A172 (cell line): ENCODE results near the gene PCNX3. TPM values are rescaled to one million over a fixed set of nuclear protein-coding genes. Genes with fewer than 3 reads are reported as not detected.
"Not testable (repeated sequence)": the region's sequence is repeated elsewhere in the genome, so short reads cannot be mapped to it uniquely, and the experiment has no call there.

Source experiments
- DNase-seq: peaks from one replicate; pipeline ENCODE4 v3.0.0-alpha.2; 2015; ENCODE audit warnings: low spot score
- total RNA-seq: library from RNA; depleted of rRNA; stranded (reverse); fragments of >200 nt; shearing (Covaris generic); gene quantifications from 2 replicates; pipeline ENCODE4 v1.2.3, GENCODE V29; 2014

Gene PCNX3
- total RNA-seq, 1 experiment from 2014 or later, result 20.1 TPM

DNA sequence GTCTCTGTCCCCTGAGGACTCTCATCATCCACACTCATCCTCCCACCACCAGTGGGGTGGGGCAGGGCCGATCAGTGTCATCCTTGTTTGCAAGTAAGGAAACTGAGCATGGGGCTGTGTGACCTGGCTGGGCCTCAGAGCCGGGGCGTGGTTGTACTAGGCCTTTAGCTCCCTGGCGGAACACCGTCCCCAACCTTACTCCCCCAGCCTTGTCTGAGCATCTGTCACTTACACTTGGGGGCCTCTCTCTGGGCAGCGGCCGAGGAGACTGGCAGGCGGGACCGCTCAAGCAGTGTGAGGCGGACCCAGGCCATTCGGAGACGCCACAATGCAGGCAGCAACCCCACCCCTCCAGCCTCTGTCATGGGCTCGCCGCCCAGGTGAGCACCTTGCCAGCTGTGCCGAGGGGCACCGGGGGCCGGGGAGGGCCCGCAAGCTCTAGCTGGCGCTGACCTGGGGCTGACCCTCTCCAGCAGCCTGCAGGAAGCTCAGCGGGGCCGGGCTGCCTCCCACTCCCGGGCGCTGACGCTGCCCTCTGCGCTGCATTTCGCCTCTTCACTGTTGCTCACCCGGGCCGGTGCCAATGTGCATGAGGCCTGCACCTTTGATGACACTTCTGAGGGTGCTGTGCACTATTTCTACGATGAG is 3.8 kb downstream of the PCNX3 start:
- DNase-seq, result no peak

DNA sequence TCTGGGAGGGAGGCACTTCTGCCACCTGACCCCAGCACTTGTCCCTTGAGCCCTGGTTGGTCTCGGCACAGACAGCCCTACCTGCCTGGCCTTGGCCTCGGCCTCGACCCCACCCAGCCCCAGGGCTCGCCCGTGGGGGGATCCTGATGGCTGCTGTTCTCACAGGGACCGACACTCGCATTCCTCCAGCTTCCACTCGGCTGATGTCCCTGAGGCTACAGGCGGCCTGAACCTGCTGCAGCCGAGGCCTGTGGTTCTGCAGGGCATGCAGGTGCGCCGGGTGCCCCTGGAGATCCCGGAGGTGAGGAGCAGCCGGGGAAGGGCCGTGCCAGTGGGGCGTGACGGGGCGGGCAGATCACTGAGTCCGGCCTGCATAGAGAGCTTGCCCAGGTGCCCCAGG is 5.1 kb downstream of the PCNX3 start:
- DNase-seq, result no peak

- no peak for DNase-seq
Observed at GRCh38 chr11:65621460-65621859, 5.9 kb downstream of the PCNX3 start.

- DNase-seq, result no peak
Observed at GRCh38 chr11:65622011-65622410, 6.4 kb downstream of the PCNX3 start.

DNA sequence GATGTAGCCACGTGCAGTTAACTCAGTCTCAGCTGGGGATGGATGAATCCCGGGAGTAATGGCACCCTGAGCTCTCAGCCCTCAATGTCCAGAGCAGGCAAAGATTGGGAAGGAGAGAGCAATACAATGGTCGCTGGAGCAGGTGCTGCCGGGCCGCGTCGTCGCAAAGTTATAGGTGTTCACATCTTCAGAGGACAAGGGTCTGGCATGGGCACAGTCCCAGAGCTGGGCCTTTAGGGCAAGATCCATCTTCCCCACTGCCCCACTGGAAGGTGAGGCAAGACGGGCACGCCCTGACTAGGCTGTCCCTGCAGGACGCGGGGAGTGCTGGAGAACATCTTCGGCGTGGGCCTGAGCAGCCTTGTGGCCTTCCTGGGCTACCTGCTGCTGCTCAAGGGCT is 7.6 kb downstream of the PCNX3 start:
- DNase-seq, result no peak

- DNase-seq, result no peak
Observed at GRCh38 chr11:65623852-65624616, 8.5 kb downstream of the PCNX3 start.

GRCh38 chr11:65624931-65625627 is 9.5 kb downstream of the PCNX3 start:
- DNase-seq, result no peak

DNA sequence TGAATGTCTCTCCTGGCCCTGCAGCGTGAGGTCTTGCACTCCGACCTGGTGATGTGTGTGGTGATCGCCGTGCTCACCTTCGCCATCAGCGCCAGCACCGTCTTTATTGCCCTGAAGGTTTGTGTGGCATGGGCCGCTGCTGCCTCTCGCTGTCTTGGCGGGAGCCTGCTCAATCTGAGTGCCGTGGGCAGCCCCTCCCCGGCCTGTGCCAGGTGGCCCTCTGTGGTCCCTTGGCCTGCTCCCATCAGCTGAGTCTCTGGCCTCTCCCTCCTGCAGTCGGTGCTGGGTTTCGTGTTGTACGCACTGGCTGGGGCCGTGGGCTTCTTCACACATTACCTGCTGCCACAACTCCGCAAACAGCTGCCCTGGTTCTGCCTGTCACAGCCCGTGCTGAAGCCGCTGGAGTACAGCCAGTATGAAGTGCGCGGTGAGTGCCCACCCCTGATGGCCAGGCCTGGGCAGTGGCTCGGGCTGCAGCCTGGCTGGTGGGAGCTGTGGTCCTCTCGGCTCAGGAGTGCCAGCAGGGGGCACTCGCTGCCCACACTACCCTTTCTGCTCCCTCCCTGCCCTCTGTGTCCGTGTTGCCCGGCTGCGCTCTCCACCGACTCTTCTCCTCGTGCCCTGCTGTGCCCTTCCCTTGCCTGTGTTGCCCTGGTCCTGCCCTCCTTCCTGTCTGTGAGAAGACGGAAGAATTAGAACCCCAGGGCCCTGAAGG is 10.2 kb downstream of the PCNX3 start:
- DNase-seq, result no peak

DNA sequence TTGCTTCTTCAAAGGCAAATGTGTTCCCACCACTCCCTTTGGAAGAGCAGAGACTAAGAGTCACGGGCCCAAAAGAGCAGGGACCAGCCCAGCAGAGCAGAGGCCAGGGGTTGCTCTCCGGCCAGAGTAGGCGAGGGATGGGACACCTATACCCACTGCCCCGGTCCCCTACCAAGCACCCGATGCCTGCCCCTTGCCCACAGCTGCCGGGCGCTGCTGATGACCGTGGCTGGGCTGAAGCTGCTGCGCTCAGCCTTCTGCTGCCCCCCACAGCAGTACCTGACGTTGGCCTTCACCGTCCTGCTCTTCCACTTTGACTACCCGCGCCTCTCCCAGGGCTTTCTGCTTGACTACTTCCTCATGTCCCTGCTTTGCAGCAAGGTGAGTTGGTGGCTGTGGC is 11.6 kb downstream of the PCNX3 start:
- no peak for DNase-seq

GRCh38 chr11:65629579-65629978 is 14.0 kb downstream of the PCNX3 start:
- no peak for DNase-seq

GRCh38 chr11:65630215-65630614 is 14.6 kb downstream of the PCNX3 start:
- DNase-seq, result no peak

DNA sequence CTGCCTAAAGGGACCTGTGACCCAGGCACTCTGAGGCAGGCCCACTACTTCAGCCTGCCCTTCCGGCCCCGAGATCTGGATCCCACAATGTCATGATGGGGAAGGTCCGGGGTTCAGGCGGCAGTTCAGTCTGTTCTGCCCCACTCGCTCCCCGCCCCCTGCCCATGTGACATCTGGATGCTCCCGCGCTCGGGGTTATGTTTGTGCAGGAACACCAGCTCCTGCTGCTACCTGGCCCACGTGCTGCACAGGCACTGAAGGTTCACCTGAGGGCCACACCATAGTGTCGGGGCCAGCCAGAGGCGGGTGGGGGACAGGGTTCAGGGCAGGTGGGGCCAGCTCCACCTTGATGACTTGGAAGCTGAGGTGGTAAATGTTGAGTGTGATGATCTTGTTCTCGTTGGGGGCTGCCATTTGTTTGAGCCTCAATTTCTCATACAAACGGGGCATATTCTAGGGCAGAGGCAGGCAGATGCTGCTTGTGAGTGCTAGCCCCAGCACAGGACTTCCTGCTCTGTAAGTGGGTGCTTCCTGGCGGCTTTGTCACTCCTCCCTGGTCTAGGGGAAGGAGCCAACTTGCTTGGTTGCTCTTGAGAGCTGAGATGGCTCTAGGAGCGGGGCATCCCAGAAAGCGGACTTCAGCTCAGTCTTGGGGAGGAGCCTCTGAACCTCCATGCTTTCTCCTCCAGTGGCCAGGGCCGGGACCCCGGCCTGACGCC is 18.0 kb downstream of the PCNX3 start:
- no peak for DNase-seq

GRCh38 chr11:65634109-65634436 is 18.5 kb downstream of the PCNX3 start:
- DNase-seq, result no peak

DNA sequence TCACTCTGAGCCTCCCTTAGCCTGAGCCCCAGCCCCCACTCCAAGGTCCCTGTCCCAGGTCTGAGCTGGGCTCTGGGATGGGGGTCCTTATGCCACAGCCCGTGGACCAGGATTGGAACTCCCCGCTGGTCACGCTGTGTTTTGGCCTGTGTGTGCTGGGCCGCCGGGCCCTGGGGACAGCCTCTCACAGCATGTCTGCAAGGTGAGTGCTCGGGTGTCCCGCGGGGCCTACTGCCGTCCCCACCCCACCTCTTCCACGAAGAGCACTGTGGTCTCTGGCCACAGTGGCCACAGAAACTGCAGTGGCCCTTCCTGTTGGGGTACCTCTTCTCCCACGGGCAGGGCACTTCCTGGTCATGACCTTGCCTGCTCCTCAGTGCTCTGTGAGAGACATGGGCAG is 18.9 kb downstream of the PCNX3 start:
- DNase-seq, result no peak

GRCh38 chr11:65634905-65635731 is 19.5 kb downstream of the PCNX3 start:
- no peak for DNase-seq

- no peak for DNase-seq
Observed at GRCh38 chr11:65636108-65637031, 20.8 kb downstream of the PCNX3 start.

DNA sequence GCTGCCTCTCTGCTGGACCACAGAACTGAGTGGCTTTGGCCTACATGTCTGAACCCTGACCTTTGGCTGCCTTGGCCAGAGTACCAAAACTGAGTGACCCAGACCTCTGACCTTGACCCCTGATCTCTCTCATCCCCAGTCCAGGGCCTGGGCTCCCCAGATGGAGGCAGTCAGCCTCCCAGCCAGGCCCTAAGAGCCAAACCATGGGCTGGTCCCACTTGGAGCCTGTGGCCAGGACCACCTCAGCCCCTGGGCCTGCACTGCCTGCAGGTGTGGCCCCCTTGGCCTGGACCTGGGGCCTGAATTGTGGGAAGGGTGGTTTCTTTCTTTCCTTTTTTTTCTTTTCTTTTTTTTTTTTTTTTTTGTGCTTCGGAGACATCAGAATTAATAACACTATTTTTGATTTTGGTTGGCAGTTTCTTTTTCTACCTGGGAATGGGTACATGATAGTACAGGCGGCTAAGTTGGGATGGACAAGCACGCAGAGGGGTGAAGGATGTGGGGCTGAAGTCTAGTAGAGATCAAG is 21.5 kb downstream of the PCNX3 start:
- no peak for DNase-seq

- DNase-seq, result peak; percentile 90
Observed at GRCh38 chr11:65637794-65638419, 22.3 kb downstream of the PCNX3 start, which contains the start of gene SIPA1. Gene SIPA1, plus strand, starts transcription at chr11:65638101. Its CDS starts 2,821 bp downstream, at chr11:65640922.

GRCh38 chr11:65639228-65639597 is 23.6 kb downstream of the PCNX3 start:
- not testable (repeated sequence) for DNase-seq
